Measurements from ENCODE around the gene ASIC2.

- no peak for TF ChIP-seq EZH2 (IDR thresholded peaks at IDR 0.05; ENCODE audit: borderline replicate concordance, low read depth, low read length, severe bottlenecking)
- TF ChIP-seq POLR2A (IDR thresholded peaks at IDR 0.05; ENCODE audit: low read depth, low read length), result no peak
- no peak for TF ChIP-seq CTCF (IDR thresholded peaks at IDR 0.05; ENCODE audit: extremely low read depth in 1 of 2, insufficient read depth in 1 of 2, low read depth in 1 of 2, low read length in 2 of 2)
- TF ChIP-seq GATA2 (IDR thresholded peaks at IDR 0.05; ENCODE audit: insufficient read depth, insufficient read length, low read depth, low read length), result no peak
- TF ChIP-seq JUN (IDR thresholded peaks at IDR 0.05; ENCODE audit: borderline replicate concordance, insufficient read depth, insufficient read length, low read depth), result no peak
- TF ChIP-seq POLR2AphosphoS5 (IDR thresholded peaks at IDR 0.05; ENCODE audit: insufficient read depth, low read depth, low read length), result no peak
- TF ChIP-seq FOS (IDR thresholded peaks at IDR 0.05; ENCODE audit: borderline replicate concordance, insufficient read depth, low read length), result no peak
- TF ChIP-seq MAX (IDR thresholded peaks at IDR 0.05; ENCODE audit: insufficient read depth, insufficient read length), result no peak
- no peak for TF ChIP-seq MYC (IDR thresholded peaks at IDR 0.05; ENCODE audit: low read depth, low read length)
Measured at GRCh38 chr17:33044771-33045170, 248.3 kb downstream of the ASIC2 start.

All from endothelial cell of umbilical vein (primary cell).